ENCODE results near the gene ICAM2.

DNA sequence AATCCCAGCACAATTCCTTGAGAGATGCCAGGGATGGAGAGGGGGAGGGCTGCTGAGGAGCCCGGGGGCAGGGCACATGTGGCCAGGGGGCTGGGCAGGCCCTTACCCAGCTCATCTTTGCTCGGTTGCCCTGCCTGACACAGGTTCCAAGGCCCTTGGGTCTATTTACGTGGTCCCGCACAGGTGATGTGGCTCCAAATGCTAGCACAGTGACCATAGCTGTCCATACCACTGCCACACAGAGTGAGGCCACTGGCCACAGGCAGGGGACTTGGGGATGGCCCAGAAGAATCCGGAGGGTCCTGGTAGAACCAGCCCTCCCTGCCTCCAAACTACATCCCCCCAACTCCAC lies 32.3 kb downstream of the ICAM2 start:
- TF ChIP-seq, protein P1, sequence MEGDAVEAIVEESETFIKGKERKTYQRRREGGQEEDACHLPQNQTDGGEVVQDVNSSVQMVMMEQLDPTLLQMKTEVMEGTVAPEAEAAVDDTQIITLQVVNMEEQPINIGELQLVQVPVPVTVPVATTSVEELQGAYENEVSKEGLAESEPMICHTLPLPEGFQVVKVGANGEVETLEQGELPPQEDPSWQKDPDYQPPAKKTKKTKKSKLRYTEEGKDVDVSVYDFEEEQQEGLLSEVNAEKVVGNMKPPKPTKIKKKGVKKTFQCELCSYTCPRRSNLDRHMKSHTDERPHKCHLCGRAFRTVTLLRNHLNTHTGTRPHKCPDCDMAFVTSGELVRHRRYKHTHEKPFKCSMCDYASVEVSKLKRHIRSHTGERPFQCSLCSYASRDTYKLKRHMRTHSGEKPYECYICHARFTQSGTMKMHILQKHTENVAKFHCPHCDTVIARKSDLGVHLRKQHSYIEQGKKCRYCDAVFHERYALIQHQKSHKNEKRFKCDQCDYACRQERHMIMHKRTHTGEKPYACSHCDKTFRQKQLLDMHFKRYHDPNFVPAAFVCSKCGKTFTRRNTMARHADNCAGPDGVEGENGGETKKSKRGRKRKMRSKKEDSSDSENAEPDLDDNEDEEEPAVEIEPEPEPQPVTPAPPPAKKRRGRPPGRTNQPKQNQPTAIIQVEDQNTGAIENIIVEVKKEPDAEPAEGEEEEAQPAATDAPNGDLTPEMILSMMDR (IDR thresholded peaks at IDR 0.05), result no peak
- TF ChIP-seq POLR2A (IDR thresholded peaks at IDR 0.05) (no peak), EP300 (IDR thresholded peaks at IDR 0.05) (no peak)

Measured in ovary (tissue), 3 donors.